ENCODE results near the gene IL17RD. TPM values are rescaled to one million over a fixed set of nuclear protein-coding genes. Genes with fewer than 3 reads are reported as not detected.

The IL17RD gene
- total RNA-seq, 1 experiment from 2014 or later: 3.5 TPM

GRCh38 chr3:57073628-57074027 is 91.5 kb downstream of the IL17RD start:
- DNase-seq (ENCODE audit: low read depth, low spot score) (no peak), ATAC-seq (no peak)
- Histone ChIP-seq H3K4me1 (ENCODE audit: control insufficient read depth, insufficient read depth, low read length) (peaks cover 6% of the 10 kb centered on the region), H3K27ac (ENCODE audit: low read length) (no peak overlapping the region), H3K27me3 (ENCODE audit: control insufficient read depth, insufficient read depth, low read length) (no peaks in the 10 kb centered on the region), H3K9me3 (ENCODE audit: control insufficient read depth, insufficient read depth, low read depth, low read length) (no peaks in the 10 kb centered on the region), H3K36me3 (ENCODE audit: control insufficient read depth, insufficient read depth, low read length) (no peaks in the 10 kb centered on the region), H3K4me3 (ENCODE audit: low read depth in 2 of 2, low read length in 2 of 2) (no peak overlapping the region)
- in situ Hi-C loops (cut with HindIII; ENCODE audit: low pct_unique_long_range_greater_than_20kb, low sequenced_read_pairs) (no loop called here), intact Hi-C loops (cut with micrococcal nuclease; ENCODE audit: unreplicated experiment) (no loop called here)
- TF ChIP-seq TCF7L2 (IDR thresholded peaks at IDR 0.05; ENCODE audit: low read depth, low read length): no peak
- ChIA-PET POLR2A (no interaction called here), CTCF (interaction anchor here (0.6 kb wide), 1 partner anchor 23 kb away, joined by 7 read pairs; no protein-coding TSS in a partner anchor)
- no TSS peak for BruUV-seq (replicated peaks)

- no peak for DNase-seq (ENCODE audit: low read depth, low spot score)
- in situ Hi-C loops (cut with HindIII; ENCODE audit: low pct_unique_long_range_greater_than_20kb, low sequenced_read_pairs): no loop called here
- Histone ChIP-seq H3K9me3 (ENCODE audit: control insufficient read depth, insufficient read depth, low read depth, low read length) (no peaks in the 10 kb centered on the region), H3K27me3 (ENCODE audit: control insufficient read depth, insufficient read depth, low read length) (no peaks in the 10 kb centered on the region), H3K36me3 (ENCODE audit: control insufficient read depth, insufficient read depth, low read length) (no peaks in the 10 kb centered on the region), H3K27ac (ENCODE audit: low read length) (no peak overlapping the region), H3K4me1 (ENCODE audit: control insufficient read depth, insufficient read depth, low read length) (peaks cover 10% of the 10 kb centered on the region), H3K4me3 (ENCODE audit: low read depth in 2 of 2, low read length in 2 of 2) (no peak overlapping the region)
- no peak for ATAC-seq
- intact Hi-C loops (cut with micrococcal nuclease; ENCODE audit: unreplicated experiment): no loop called here
- ChIA-PET POLR2A (interaction anchor here (0.6 kb wide), 2 partner anchors 61 to 624 kb away, joined by 4 read pairs; no protein-coding TSS in a partner anchor), CTCF (no interaction called here)
- no TSS peak for BruUV-seq (replicated peaks)
- no peak for TF ChIP-seq SIN3A (IDR thresholded peaks at IDR 0.05; ENCODE audit: borderline replicate concordance, insufficient read depth, low read depth, low read length)
- no peak for TF ChIP-seq POLR2AphosphoS5 (IDR thresholded peaks at IDR 0.05; ENCODE audit: low read depth, low read length)
- TF ChIP-seq CTCF (IDR thresholded peaks at IDR 0.05): no peak
- TF ChIP-seq TCF7L2 (IDR thresholded peaks at IDR 0.05; ENCODE audit: low read depth, low read length): no peak
- TF ChIP-seq REST (IDR thresholded peaks at IDR 0.05; ENCODE audit: insufficient read depth in 1 of 2, low read depth in 2 of 2, low read length in 1 of 2): no peak
Measured at GRCh38 chr3:57069503-57069902, 95.7 kb downstream of the IL17RD start.

GRCh38 chr3:57068437-57069089 is 96.6 kb downstream of the IL17RD start:
- peak; percentile 89 for ATAC-seq
- intact Hi-C loops (cut with micrococcal nuclease; ENCODE audit: unreplicated experiment): no loop called here
- H3K4me1 ChIP-seq (ENCODE audit: control insufficient read depth, insufficient read depth, low read length): peaks cover 18% of the 10 kb centered on the region
- in situ Hi-C loops (cut with HindIII; ENCODE audit: low pct_unique_long_range_greater_than_20kb, low sequenced_read_pairs): no loop called here
- TF ChIP-seq TCF7L2 (IDR thresholded peaks at IDR 0.05; ENCODE audit: low read depth, low read length) (no peak), REST (IDR thresholded peaks at IDR 0.05; ENCODE audit: insufficient read depth in 1 of 2, low read depth in 2 of 2, low read length in 1 of 2) (no peak), POLR2AphosphoS5 (IDR thresholded peaks at IDR 0.05; ENCODE audit: low read depth, low read length) (no peak), CTCF (IDR thresholded peaks at IDR 0.05) (no peak), SIN3A (IDR thresholded peaks at IDR 0.05; ENCODE audit: borderline replicate concordance, insufficient read depth, low read depth, low read length) (no peak)
- peak overlapping the region; percentile 72 for H3K27ac ChIP-seq (ENCODE audit: low read length)
- DNase-seq (ENCODE audit: low read depth, low spot score): peak; percentile 77
- ChIA-PET CTCF (no interaction called here), POLR2A (interaction anchor here (0.6 kb wide), 1 partner anchor 60 kb away, joined by 4 read pairs; no protein-coding TSS in a partner anchor)
- H3K4me3 ChIP-seq (ENCODE audit: low read depth in 2 of 2, low read length in 2 of 2): peak overlapping the region in 1 of 2 experiments; percentile 41; a peak in 2 of 4 replicates
- BruUV-seq (replicated peaks): no TSS peak
- H3K36me3 ChIP-seq (ENCODE audit: control insufficient read depth, insufficient read depth, low read length): no peaks in the 10 kb centered on the region
- H3K27me3 ChIP-seq (ENCODE audit: control insufficient read depth, insufficient read depth, low read length): no peaks in the 10 kb centered on the region
- no peaks in the 10 kb centered on the region for H3K9me3 ChIP-seq (ENCODE audit: control insufficient read depth, insufficient read depth, low read depth, low read length)

All from Panc1 (cell line).